Endometrial microvascular endothelial cells (primary cell): ENCODE data around the gene CYP3A5. TPM values are rescaled to one million over a fixed set of nuclear protein-coding genes. Genes with fewer than 3 reads are reported as not detected.

ENCODE experiments used
- in situ Hi-C: cut with HindIII; loops from 2 replicates; pipeline ENCODE4 v1.10.0; 2017; ENCODE audit warnings: low sequenced_read_pairs, low pct_unique_long_range_greater_than_20kb; ENCODE audit errors: inconsistent ontology term
- total RNA-seq: library from RNA; depleted of rRNA; stranded (reverse); fragments of >200 nt; gene quantifications from one replicate; pipeline ENCODE4 v1.2.3, GENCODE V29; 2015; ENCODE audit errors: inconsistent ontology term

CYP3A5 gene
- total RNA-seq, 1 donor from 2014 or later: not detected

DNA sequence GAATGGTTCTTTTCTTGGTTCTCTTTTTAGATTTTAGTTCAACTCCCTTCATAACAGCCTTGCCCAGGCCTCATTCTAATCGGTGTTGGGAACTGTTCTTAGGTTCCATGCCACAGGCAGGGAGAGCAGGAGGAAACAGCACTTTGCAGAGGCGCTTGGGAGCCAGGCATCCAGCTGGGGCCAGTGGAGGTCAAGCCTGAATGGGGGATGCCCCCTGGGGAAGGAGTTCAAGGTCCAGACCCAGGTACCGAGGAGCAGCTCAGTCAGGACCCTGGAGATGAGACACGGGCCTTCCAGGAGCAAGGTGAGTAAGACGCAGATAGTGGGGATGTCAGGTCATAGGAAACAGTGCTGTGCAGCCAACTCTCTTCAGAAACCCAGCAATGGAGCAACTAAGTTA is 58.5 kb downstream of the CYP3A5 start:
- in situ Hi-C loops: no loop called here

- in situ Hi-C loops: no loop called here
Measured at GRCh38 chr7:99619571-99620130, 60.1 kb downstream of the CYP3A5 start.

- in situ Hi-C loops: no loop called here
Measured at GRCh38 chr7:99618726-99619125, 61.1 kb downstream of the CYP3A5 start.

DNA sequence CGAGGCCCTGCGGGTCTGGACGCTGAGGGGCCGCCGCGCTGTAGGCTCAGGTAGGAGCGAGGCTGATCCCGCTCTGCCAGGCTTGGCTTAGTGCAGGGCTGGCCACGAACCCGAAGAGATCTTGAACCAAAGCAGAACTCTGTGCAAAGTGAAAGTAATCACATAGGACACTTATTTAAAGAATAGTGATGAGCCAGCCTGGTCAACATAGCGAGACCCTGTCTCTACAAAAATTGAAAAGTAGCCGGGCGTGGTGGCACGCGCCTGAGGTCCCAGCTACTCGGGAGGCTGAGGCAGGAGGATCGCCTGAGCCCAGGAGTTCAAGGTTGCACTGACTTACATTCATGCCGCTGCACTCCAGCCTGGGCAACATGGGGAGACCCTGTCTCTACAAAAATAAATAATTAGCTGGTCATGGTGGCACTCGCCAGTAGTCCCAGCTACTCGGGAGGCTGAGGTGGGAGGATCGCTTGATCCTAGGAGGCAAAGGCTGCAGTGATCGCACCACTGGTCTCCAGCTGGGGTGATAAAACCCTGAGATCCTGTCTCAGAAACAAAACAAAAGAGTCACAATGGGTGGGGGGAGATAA is 62.5 kb downstream of the CYP3A5 start:
- in situ Hi-C loops: no loop called here

GRCh38 chr7:99616359-99617191 is 63.2 kb downstream of the CYP3A5 start, which contains the start of gene ZSCAN25:
Gene ZSCAN25, plus strand, starts transcription at chr7:99616946. Its CDS starts 2,661 bp downstream, at chr7:99619607.
- in situ Hi-C loops: no loop called here

DNA sequence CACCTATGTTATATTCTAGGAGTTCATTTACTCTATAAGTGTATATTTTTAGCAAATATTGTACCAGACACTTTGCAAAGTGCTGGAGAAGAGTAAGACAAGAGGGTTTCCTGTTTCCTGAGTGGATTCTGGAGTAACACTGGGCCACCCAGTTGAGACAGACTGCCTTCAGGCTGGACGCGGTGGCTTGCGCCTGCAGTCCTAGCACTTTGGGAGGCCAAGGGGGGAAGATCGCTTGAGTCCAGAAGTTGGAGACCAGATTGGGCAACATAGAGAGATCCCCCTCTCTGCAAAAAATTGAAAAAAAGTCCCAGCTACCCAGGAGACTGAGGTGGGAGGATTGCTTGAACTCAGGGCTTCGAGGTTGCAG is 63.8 kb downstream of the CYP3A5 start:
- in situ Hi-C loops: no loop called here

GRCh38 chr7:99614495-99614894 is 65.3 kb downstream of the CYP3A5 start:
- in situ Hi-C loops: no loop called here

GRCh38 chr7:99607548-99607947 is 72.2 kb downstream of the CYP3A5 start:
- in situ Hi-C loops: no loop called here

DNA sequence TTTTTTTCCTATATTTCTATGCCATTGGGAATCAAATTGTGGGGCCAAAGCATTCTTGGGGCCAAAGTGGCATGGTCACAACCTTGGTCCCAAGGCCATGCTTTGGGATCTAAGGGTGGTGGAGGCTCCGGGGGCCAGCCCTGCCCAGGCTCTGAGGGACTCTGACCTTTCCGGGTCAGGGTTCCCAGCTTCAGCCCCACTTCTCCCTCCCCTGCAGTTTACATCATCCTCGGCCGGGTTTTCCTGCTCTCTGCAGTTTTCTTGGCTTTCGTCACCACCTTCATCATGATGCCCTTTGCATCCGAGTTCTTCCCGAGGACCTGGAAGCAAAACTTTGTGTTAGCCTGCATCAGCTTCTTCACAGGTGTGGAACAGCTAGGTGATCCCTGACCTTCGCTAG is 73.3 kb downstream of the CYP3A5 start:
- in situ Hi-C loops: no loop called here

DNA sequence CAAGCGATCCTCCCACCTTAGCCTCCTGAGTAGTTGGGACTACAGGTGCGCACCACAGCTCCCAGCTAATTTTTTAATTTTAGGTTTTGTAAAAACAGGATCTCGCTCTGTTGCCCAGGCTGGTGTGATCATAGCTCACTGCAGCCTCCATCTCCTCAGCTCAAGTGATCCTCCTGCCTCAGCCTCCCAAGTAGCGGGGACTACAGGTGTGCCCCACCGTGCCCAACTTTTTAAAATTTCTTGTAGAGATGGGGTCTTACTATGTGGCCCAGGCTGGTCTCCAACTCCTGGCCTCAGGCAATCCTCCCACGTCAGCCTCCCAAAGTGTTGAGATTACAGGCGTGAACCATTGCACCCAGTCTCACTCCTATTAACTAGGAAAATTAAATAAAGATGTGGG is 74.3 kb downstream of the CYP3A5 start:
- in situ Hi-C loops: no loop called here

- in situ Hi-C loops: no loop called here
Measured at GRCh38 chr7:99601656-99602310, 78.0 kb downstream of the CYP3A5 start.

DNA sequence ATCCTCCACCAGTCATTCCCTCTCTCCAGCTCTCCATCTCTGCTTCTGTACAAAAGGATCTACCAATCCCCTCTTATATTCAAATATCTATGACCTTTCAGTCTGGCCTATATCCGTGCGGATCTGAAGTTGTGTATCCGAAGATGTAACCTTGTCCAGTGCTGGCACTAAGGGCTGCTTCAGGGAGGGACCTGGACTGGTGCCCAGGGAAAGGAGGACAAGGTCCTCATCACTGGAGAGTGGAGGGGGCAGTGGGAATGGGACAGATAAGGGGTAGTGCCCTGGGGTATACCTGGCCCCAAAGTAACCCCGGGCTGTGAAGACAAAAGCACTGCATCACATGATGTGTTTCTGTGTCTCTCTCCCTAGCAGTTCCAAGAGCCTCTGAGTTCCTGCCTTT is 80.0 kb downstream of the CYP3A5 start:
- in situ Hi-C loops: no loop called here

Other genes with a start within 250 kb of the CYP3A5 start
- 3.0 TPM for gene PTCD1, start 241.2 kb downstream of the CYP3A5 start, total RNA-seq
- gene CPSF4, start 241.1 kb downstream of the CYP3A5 start, total RNA-seq: 25.1 TPM
- 4,245 TPM for gene ATP5MF, start 213.8 kb downstream of the CYP3A5 start, total RNA-seq
- gene ZNF789, start 207.1 kb downstream of the CYP3A5 start, total RNA-seq: 3.3 TPM
- 28.1 TPM for gene ZNF394, start 179.7 kb downstream of the CYP3A5 start, total RNA-seq
- gene ZKSCAN5, start 175.3 kb downstream of the CYP3A5 start, total RNA-seq: 8.5 TPM
- 3.9 TPM for gene FAM200A, start 127.9 kb downstream of the CYP3A5 start, total RNA-seq
- gene ZNF655, start 121.4 kb downstream of the CYP3A5 start, total RNA-seq: 17.9 TPM
- not detected for gene TMEM225B, start 81.7 kb downstream of the CYP3A5 start, total RNA-seq
- gene ZSCAN25, start 63.0 kb downstream of the CYP3A5 start, total RNA-seq: 17.3 TPM
- gene CYP3A7, start 55.2 kb upstream of the CYP3A5 start, total RNA-seq: not detected
- not detected for gene CYP3A4, start 104.2 kb upstream of the CYP3A5 start, total RNA-seq
- gene CYP3A43, start 148.0 kb upstream of the CYP3A5 start, total RNA-seq: not detected
- gene OR2AE1, start 197.0 kb upstream of the CYP3A5 start, total RNA-seq: not detected
- gene TRIM4, start 239.5 kb upstream of the CYP3A5 start, total RNA-seq: 25.3 TPM
- gene GJC3, start 249.6 kb upstream of the CYP3A5 start, total RNA-seq: 2.0 TPM